ENCODE data around the gene BCL11B.

The BCL11B gene

DNA sequence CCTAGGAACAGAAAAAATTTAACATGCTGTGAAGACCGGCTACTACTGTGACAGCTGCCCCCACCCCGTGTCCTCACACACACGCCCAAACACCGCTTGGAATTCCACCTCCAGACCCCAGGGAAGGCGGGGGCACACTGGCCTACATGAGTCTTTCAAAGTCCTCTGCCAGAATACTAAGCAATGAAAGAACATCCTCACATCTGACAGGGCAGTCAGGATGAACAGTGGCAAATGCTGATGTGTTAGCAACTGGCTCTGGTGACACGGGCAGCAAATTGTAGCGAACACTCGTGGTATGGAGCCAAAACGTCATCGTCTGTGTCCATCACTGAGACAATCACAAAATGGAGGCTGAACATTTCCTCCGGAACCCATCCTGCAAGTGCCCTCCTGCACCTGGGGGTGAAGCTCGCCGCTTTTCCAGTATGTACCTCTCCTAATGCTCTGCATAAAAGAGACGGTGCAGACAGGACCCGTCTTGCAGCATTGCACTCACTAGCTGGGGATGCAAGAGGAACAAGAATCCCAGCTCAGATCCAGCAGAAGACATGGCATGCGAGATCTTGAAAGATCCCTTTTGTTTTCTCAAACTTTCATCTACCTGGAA, 94.8 kb downstream of the BCL11B start:
- Histone ChIP-seq H3K9me3 (no peaks in the 10 kb centered on the region), H3K4me1 (no peaks in the 10 kb centered on the region), H3K36me3 (no peaks in the 10 kb centered on the region), H3K27me3 (no peaks in the 10 kb centered on the region), H3K4me3 (ENCODE audit: low read depth, low read length) (no peak overlapping the region)
- DNase-seq, result no peak
- TF ChIP-seq, protein P1, sequence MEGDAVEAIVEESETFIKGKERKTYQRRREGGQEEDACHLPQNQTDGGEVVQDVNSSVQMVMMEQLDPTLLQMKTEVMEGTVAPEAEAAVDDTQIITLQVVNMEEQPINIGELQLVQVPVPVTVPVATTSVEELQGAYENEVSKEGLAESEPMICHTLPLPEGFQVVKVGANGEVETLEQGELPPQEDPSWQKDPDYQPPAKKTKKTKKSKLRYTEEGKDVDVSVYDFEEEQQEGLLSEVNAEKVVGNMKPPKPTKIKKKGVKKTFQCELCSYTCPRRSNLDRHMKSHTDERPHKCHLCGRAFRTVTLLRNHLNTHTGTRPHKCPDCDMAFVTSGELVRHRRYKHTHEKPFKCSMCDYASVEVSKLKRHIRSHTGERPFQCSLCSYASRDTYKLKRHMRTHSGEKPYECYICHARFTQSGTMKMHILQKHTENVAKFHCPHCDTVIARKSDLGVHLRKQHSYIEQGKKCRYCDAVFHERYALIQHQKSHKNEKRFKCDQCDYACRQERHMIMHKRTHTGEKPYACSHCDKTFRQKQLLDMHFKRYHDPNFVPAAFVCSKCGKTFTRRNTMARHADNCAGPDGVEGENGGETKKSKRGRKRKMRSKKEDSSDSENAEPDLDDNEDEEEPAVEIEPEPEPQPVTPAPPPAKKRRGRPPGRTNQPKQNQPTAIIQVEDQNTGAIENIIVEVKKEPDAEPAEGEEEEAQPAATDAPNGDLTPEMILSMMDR (IDR thresholded peaks at IDR 0.05; ENCODE audit: low read depth, low read length), result no peak

DNA sequence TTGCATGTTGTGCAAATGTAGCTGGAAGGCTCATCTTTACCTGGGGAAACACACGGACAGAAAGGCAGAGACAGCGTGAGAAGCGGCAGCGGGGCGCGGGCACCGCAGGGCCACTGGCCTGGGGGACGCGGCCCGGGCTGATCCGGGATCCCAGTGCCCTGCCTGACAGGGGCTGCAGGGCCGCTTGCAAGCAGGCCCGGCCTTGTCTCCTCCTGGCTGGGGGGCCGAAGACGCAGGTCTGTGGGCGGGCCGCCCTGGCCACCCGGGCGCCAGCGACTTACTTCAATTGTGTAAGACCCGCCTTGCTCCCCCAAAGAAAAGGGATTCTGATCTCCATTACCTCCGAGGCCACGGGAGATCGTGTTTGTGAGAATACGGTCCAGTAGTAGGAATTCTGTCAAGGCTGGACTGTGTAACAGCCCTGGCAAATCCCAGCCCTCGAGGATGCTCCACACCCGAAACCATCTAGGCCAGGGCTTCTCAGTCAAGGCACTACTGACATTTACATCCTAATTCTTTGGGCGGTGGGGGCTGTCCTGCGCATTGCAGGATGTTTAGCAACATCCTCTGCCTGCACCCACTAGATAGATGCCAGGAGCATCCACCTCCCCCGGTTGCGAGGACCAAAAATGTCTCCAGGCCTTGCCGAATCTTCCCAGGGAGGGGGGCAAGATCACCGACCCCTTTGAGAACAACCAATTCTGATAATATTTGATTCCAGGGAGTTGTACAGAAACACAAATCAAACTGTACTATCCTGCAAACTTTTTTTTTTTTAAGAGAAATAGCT, 95.6 kb downstream of the BCL11B start:
- Histone ChIP-seq H3K4me1 (no peaks in the 10 kb centered on the region), H3K4me3 (ENCODE audit: low read depth, low read length) (no peak overlapping the region), H3K27me3 (no peaks in the 10 kb centered on the region), H3K9me3 (no peaks in the 10 kb centered on the region), H3K36me3 (no peaks in the 10 kb centered on the region)
- TF ChIP-seq, protein P1 (IDR thresholded peaks at IDR 0.05; ENCODE audit: low read depth, low read length), result no peak
- DNase-seq, result no peak

DNA sequence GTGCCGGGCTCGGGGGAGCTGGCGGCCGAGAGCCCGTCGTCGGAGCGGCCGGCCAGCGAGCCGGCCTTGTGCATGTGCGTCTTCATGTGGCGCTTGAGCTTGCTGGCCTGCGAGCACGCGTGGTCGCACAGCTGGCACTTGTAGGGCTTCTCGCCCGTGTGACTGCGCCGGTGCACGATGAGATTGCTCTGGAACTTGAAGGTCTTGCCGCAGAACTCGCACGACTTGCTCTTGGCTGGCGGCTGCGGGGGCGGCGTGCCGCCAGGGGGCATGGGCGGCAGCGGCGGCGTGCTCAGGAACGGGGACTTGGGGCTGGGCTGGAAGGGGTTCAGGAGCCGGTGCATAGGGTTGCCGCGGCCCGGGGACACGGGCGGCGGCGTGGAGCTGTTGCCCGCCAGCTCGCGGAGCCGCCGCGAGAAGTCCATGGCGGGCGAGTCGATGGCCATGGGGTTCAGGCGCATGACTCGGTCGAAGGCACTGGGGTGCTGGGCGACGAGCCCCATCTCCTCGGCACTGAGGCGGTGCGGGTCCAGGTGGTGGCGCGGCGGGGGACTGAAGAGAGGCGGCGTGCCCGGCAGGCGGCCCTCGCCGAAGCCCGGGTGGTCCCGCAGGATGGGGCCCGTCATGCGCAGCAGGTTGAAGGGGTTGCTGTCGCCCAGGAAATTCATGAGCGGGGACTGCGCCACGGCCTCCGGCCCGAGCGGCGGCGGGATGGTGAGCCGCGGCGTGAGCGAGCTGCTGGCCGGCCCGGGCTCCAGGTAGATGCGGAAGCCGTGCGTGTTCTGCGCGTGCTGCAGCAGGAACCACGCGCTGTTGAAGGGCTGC, 96.5 kb downstream of the BCL11B start:
- Histone ChIP-seq H3K27me3 (no peaks in the 10 kb centered on the region), H3K9me3 (no peaks in the 10 kb centered on the region), H3K4me1 (no peaks in the 10 kb centered on the region), H3K4me3 (ENCODE audit: low read depth, low read length) (no peak overlapping the region), H3K36me3 (no peaks in the 10 kb centered on the region)
- TF ChIP-seq, protein P1 (IDR thresholded peaks at IDR 0.05; ENCODE audit: low read depth, low read length), result no peak
- DNase-seq, result no peak

DNA sequence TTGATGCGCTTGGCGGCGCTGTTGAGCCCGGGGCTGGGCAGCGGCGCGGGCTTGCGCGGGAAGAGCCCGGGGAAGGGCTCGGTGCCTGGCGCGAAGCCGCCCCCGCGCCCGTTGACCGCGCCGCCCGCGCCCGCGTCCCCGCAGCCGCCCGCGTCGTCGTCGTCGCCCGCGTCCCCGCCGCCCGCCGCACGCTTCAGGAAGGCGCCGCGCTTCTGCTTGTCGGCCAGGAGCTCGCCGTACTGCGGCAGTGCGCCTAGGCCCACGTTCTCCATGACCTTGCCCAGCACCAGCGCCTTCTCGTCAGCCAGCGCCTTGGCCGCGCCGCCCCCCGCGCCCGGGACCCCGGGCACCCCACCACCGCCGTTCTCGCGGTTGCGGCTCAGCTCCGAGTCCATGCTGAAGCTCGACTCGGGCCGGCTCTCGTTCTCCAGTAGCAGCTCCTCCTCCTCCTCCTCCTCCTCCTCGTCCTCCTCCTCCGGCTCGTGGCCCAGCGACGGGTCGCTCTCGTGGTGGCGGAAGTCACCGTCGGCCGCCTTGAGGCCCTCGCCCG, 97.2 kb downstream of the BCL11B start:
- no peaks in the 10 kb centered on the region; the same call in 1 of the 2 replicates for H3K27me3 ChIP-seq
- no peaks in the 10 kb centered on the region for H3K4me1 ChIP-seq
- no peaks in the 10 kb centered on the region for H3K36me3 ChIP-seq
- DNase-seq, result no peak
- no peak overlapping the region for H3K4me3 ChIP-seq (ENCODE audit: low read depth, low read length)
- H3K9me3 ChIP-seq, result no peaks in the 10 kb centered on the region
- TF ChIP-seq, protein P1 (IDR thresholded peaks at IDR 0.05; ENCODE audit: low read depth, low read length), result no peak

DNA sequence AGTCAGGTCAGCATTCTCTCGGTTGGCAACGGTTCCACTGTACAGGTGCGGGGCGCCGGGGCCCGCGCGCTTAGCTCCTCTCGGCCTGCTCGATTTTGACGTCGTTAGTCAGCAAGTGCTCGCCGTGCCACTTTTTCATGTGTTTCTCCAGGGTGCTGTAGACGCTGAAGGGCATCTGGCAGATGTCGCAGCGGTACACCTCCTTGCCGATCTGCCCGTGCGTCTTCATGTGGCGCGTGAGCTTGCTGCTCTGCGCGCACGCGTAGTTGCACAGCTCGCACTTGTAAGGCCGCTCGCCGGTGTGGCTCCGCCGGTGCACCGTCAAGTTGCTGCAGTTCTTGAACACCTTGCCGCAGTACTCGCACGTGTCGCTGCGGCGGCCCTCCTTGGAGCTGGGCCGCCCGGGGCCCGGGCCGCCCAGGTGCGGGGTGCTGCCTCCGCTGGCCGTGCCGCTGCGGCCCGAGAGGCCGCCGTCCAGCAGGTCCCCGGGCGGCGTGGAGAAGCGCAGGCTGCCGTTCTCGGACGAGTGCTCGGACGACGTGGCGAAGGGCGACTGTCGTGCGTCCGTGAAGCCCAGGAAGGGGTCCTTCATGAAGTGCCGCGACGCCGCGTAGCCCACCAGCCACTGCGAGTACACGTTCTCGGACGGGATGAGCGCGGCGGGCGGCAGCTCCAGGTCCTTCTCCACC, 97.8 kb downstream of the BCL11B start:
- Histone ChIP-seq H3K4me3 (ENCODE audit: low read depth, low read length) (no peak overlapping the region), H3K4me1 (no peaks in the 10 kb centered on the region), H3K36me3 (no peaks in the 10 kb centered on the region), H3K9me3 (no peaks in the 10 kb centered on the region), H3K27me3 (no peaks in the 10 kb centered on the region; the same call in 1 of the 2 replicates)
- TF ChIP-seq, protein P1 (IDR thresholded peaks at IDR 0.05; ENCODE audit: low read depth, low read length), result no peak
- DNase-seq, result no peak
